Neural cell (in vitro differentiated cells): ENCODE results near the gene SCN10A. TPM values are rescaled to one million over a fixed set of nuclear protein-coding genes. Genes with fewer than 3 reads are reported as not detected.

Experiments
- H2AFZ ChIP-seq: fragments of 200-600, 300-800 bp; sonication (generic), shearing (Covaris generic); 2 replicates; pipeline ENCODE4 v1.6.0; 2014; ENCODE audit warnings: low read depth, mild to moderate bottlenecking, antibody characterized with exemption, low read length, moderate library complexity
- H3F3A ChIP-seq: fragments of 200-600 bp; shearing (Covaris generic); 2 replicates; pipeline ENCODE4 v1.6.1; 2016; ENCODE audit warnings: mild to moderate bottlenecking, moderate library complexity, mixed read lengths, antibody characterized with exemption, low read length; ENCODE audit not compliant: insufficient read depth, poor library complexity, severe bottlenecking
- H3K27ac ChIP-seq: fragments of 200-600, 300-800 bp; sonication (generic), shearing (Covaris generic); 2 replicates; pipeline ENCODE4 v1.5.1; 2014; ENCODE audit warnings: mild to moderate bottlenecking, low read length, moderate library complexity
- H3K27me3 ChIP-seq: fragments of 300-800, 200-600 bp; sonication (generic), shearing (Covaris generic); 2 replicates; pipeline ENCODE4 v1.6.0; 2014; ENCODE audit warnings: mild to moderate bottlenecking, low read depth, low read length, moderate library complexity; ENCODE audit not compliant: insufficient read depth
- H3K36me3 ChIP-seq: fragments of 300-800, 200-600 bp; sonication (generic), shearing (Covaris generic); 2 replicates; pipeline ENCODE4 v1.5.1; 2014; ENCODE audit warnings: mild to moderate bottlenecking, antibody characterized with exemption, low read length, moderate library complexity; ENCODE audit not compliant: insufficient read depth
- H3K4me2 ChIP-seq: fragments of 300-800, 200-600 bp; sonication (generic), shearing (Covaris generic); 2 replicates; pipeline ENCODE4 v1.6.0; 2014; ENCODE audit warnings: mild to moderate bottlenecking, low read length
- H3K4me3 ChIP-seq: fragments of 300-800, 200-600 bp; sonication (generic), shearing (Covaris generic); 2 replicates; pipeline ENCODE4 v1.5.1; 2014; ENCODE audit warnings: mild to moderate bottlenecking, low read length, moderate library complexity
- H3K79me2 ChIP-seq: fragments of 200-600 bp; shearing (Covaris generic); replicated peaks from 2 replicates; pipeline ENCODE4 v1.6.0; 2014; ENCODE audit warnings: mild to moderate bottlenecking, low read length, moderate library complexity; ENCODE audit not compliant: insufficient read depth
- H3K9ac ChIP-seq: fragments of 300-800, 200-600 bp; sonication (generic), shearing (Covaris generic); 2 replicates; pipeline ENCODE4 v1.6.1; 2016; ENCODE audit warnings: mild to moderate bottlenecking, low read length, mixed read lengths
- H3K9me2 ChIP-seq: fragments of 200-600 bp; shearing (Covaris generic); 2 replicates; pipeline ENCODE4 v1.6.1; 2016; ENCODE audit warnings: mild to moderate bottlenecking, low read length, mixed read lengths; ENCODE audit not compliant: insufficient read depth
- H3K9me3 ChIP-seq: fragments of 200-600, 300-800 bp; sonication (generic), shearing (Covaris generic); 2 replicates; pipeline ENCODE4 v1.6.1; 2016; ENCODE audit warnings: mild to moderate bottlenecking, mixed run types, low read length, moderate library complexity, mixed read lengths
- H4K20me1 ChIP-seq: fragments of 200-600 bp; shearing (Covaris generic); 2 replicates; pipeline ENCODE4 v1.6.1; 2016; ENCODE audit warnings: mild to moderate bottlenecking, mixed run types; ENCODE audit not compliant: insufficient read depth
- EP300 ChIP-seq: fragments of 450-650 bp; conservative IDR thresholded peaks from 2 replicates; pipeline ENCODE4 v1.6.1; 2014; ENCODE audit warnings: antibody characterized with exemption, mild to moderate bottlenecking, moderate library complexity; ENCODE audit not compliant: poor library complexity, severe bottlenecking
- EZH2 ChIP-seq: fragments of 200-600, 300-800 bp; shearing (Covaris generic), sonication (generic); IDR thresholded peaks from 2 replicates; pipeline ENCODE4 v1.6.1; 2014; ENCODE audit warnings: antibody characterized with exemption, low read length, borderline replicate concordance, mild to moderate bottlenecking; ENCODE audit not compliant: insufficient read depth, poor library complexity, severe bottlenecking
- MXI1 ChIP-seq: fragments of 450-650 bp; conservative IDR thresholded peaks from 2 replicates; pipeline ENCODE4 v1.6.1; 2014; ENCODE audit warnings: antibody characterized with exemption, mild to moderate bottlenecking; ENCODE audit not compliant: poor library complexity, severe bottlenecking
- POLR2AphosphoS5 ChIP-seq: IDR thresholded peaks from 2 replicates; pipeline ENCODE4 v1.6.1; 2012
- RAD21 ChIP-seq: fragments of 450-650 bp; conservative IDR thresholded peaks from 2 replicates; pipeline ENCODE4 v1.6.1; 2014; ENCODE audit warnings: antibody characterized with exemption, mild to moderate bottlenecking, moderate library complexity
- SMC3 ChIP-seq: fragments of 450-650 bp; conservative IDR thresholded peaks from 2 replicates; pipeline ENCODE4 v1.6.1; 2014; ENCODE audit warnings: antibody characterized with exemption, mild to moderate bottlenecking, moderate library complexity; ENCODE audit not compliant: poor library complexity
- TAF1 ChIP-seq: IDR thresholded peaks from 2 replicates; pipeline ENCODE4 v1.6.1; 2012; ENCODE audit warnings: low read depth
- polyA plus RNA-seq: library from polyadenylated mRNA; depleted of rRNA; stranded (reverse); fragments of >200 nt; gene quantifications from 2 replicates; pipeline ENCODE4 v1.2.3, GENCODE V29; 2014
- TF ChIP-seq, protein P1 (sequence below): fragments of 450-650 bp; IDR thresholded peaks from 2 replicates; pipeline ENCODE4 v1.5.1; 2014; ENCODE audit warnings: antibody characterized with exemption, mild to moderate bottlenecking, moderate library complexity; ENCODE audit not compliant: poor library complexity, severe bottlenecking
- TF ChIP-seq, protein P2 (sequence below): IDR thresholded peaks from 2 replicates; pipeline ENCODE4 v1.6.1; 2012; ENCODE audit warnings: borderline replicate concordance

SCN10A gene
- polyA plus RNA-seq, 1 donor from 2014 or later, result not detected

DNA sequence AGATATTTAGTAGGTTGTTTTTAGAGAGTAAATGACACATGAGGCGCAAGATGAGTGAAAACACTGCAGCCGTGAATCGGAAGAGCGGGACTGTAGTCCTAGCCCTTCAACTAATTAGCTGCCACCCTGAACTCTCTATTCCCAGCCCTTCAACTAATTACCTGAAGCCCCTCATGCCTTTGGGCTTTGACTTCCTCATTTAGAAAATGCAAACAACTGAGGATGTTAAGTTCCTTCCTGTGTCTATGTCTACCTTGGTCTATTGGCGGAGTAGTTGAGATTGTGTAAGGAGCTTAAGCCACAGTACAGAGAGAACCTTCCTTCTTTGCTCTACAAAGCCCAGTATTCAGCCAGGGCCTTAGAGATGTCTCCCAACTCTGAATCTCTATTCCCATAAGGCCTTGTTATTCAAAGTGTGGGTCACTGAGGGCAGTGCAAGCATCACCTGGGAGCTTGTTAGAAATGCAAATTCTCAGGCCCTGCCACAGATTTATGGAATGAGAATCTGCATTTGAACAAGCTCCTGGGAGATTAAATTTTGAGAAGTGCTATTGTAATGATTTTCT, 94.7 kb downstream of the SCN10A start:
- Histone ChIP-seq H3F3A (no peaks in the 10 kb centered on the region), H3K27ac (no peak overlapping the region), H2AFZ (no peak overlapping the region), H3K27me3 (no peaks in the 10 kb centered on the region), H3K9ac (no peak overlapping the region), H3K4me3 (no peak overlapping the region), H4K20me1 (no peaks in the 10 kb centered on the region), H3K9me3 (no peaks in the 10 kb centered on the region), H3K36me3 (no peaks in the 10 kb centered on the region), H3K9me2 (no peaks in the 10 kb centered on the region), H3K79me2 (no peaks in the 10 kb centered on the region), H3K4me2 (no peak overlapping the region)
- TF ChIP-seq POLR2AphosphoS5 (no peak), EZH2 (no peak), EP300 (no peak), RAD21 (no peak), MXI1 (no peak), SMC3 (no peak), TAF1 (no peak)
- TF ChIP-seq, protein P1, sequence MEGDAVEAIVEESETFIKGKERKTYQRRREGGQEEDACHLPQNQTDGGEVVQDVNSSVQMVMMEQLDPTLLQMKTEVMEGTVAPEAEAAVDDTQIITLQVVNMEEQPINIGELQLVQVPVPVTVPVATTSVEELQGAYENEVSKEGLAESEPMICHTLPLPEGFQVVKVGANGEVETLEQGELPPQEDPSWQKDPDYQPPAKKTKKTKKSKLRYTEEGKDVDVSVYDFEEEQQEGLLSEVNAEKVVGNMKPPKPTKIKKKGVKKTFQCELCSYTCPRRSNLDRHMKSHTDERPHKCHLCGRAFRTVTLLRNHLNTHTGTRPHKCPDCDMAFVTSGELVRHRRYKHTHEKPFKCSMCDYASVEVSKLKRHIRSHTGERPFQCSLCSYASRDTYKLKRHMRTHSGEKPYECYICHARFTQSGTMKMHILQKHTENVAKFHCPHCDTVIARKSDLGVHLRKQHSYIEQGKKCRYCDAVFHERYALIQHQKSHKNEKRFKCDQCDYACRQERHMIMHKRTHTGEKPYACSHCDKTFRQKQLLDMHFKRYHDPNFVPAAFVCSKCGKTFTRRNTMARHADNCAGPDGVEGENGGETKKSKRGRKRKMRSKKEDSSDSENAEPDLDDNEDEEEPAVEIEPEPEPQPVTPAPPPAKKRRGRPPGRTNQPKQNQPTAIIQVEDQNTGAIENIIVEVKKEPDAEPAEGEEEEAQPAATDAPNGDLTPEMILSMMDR, result no peak
- TF ChIP-seq, protein P2, sequence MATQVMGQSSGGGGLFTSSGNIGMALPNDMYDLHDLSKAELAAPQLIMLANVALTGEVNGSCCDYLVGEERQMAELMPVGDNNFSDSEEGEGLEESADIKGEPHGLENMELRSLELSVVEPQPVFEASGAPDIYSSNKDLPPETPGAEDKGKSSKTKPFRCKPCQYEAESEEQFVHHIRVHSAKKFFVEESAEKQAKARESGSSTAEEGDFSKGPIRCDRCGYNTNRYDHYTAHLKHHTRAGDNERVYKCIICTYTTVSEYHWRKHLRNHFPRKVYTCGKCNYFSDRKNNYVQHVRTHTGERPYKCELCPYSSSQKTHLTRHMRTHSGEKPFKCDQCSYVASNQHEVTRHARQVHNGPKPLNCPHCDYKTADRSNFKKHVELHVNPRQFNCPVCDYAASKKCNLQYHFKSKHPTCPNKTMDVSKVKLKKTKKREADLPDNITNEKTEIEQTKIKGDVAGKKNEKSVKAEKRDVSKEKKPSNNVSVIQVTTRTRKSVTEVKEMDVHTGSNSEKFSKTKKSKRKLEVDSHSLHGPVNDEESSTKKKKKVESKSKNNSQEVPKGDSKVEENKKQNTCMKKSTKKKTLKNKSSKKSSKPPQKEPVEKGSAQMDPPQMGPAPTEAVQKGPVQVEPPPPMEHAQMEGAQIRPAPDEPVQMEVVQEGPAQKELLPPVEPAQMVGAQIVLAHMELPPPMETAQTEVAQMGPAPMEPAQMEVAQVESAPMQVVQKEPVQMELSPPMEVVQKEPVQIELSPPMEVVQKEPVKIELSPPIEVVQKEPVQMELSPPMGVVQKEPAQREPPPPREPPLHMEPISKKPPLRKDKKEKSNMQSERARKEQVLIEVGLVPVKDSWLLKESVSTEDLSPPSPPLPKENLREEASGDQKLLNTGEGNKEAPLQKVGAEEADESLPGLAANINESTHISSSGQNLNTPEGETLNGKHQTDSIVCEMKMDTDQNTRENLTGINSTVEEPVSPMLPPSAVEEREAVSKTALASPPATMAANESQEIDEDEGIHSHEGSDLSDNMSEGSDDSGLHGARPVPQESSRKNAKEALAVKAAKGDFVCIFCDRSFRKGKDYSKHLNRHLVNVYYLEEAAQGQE, result no peak

DNA sequence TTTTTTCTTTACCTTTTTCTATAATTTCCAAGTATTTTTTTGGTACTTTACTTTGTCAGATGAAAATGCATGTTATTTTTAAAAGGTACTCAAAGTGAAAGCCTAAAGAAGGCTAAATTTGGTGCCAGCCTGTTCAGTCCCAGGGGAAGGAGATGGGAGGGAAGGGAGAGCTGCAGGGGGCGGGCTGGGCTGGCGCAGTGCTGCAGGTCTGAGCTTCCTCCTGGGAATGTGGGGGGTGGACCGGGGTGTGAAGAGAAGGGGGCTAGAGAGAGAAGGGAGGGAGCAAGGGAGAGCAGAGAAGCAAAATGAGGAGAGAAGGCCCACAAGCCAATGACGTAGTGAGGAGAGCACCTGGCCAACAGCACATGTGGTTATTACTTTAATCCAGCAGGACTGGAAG, 95.6 kb downstream of the SCN10A start:
- no peaks in the 10 kb centered on the region for H3K9me3 ChIP-seq
- H3K9me2 ChIP-seq, result no peaks in the 10 kb centered on the region
- no peaks in the 10 kb centered on the region for H3K27me3 ChIP-seq
- no peak for TF ChIP-seq MXI1
- TF ChIP-seq TAF1, result no peak
- TF ChIP-seq, protein P2, result no peak
- TF ChIP-seq EZH2, result no peak
- no peak for TF ChIP-seq RAD21
- no peak for TF ChIP-seq SMC3
- TF ChIP-seq EP300, result no peak
- TF ChIP-seq, protein P1, result no peak
- no peak for TF ChIP-seq POLR2AphosphoS5
- H3K9ac ChIP-seq, result no peak overlapping the region
- no peak overlapping the region for H3K4me2 ChIP-seq
- no peak overlapping the region for H3K27ac ChIP-seq
- H3F3A ChIP-seq, result no peaks in the 10 kb centered on the region
- no peaks in the 10 kb centered on the region for H3K79me2 ChIP-seq
- no peaks in the 10 kb centered on the region for H4K20me1 ChIP-seq
- H2AFZ ChIP-seq, result no peak overlapping the region
- no peak overlapping the region for H3K4me3 ChIP-seq
- H3K36me3 ChIP-seq, result no peaks in the 10 kb centered on the region
